ES-I3 (cell line): Measurements from ENCODE around the gene STAT5B.
"Not testable (repeated sequence)": the region's sequence is repeated elsewhere in the genome, so short reads cannot be mapped to it uniquely, and the experiment has no call there.

ENCODE experiments used
- H3K36me3 ChIP-seq: 2 replicates; pipeline ENCODE4 v1.6.1; 2013; ENCODE audit warnings: mild to moderate bottlenecking, low read length, control low read depth, moderate library complexity; ENCODE audit not compliant: insufficient read depth
- H3K4me1 ChIP-seq: 2 replicates; pipeline ENCODE4 v1.6.1; 2013; ENCODE audit warnings: mild to moderate bottlenecking, control low read depth, low read length; ENCODE audit not compliant: insufficient read depth
- H3K9ac ChIP-seq: 2 replicates; pipeline ENCODE4 v1.6.1; 2013; ENCODE audit warnings: low read depth, mild to moderate bottlenecking, low read length, moderate library complexity
- H3K9me3 ChIP-seq: 2 replicates; pipeline ENCODE4 v1.6.1; 2013; ENCODE audit warnings: mild to moderate bottlenecking, low read length, moderate library complexity; ENCODE audit not compliant: control insufficient read depth, insufficient read depth

STAT5B gene

DNA sequence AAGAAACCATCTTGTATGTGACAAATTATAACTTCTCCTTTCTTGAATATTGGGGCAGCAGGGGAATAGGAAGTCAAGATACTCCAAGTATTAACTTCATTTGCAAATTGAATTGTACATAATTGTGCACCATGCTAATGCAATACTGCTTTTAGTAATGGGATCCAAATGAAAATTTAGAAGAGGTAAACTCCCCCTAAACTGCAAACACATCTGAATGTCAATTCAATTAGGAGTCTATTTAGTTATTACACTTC, 4.5 kb downstream of the STAT5B start:
- Histone ChIP-seq H3K9ac (no peak overlapping the region), H3K4me1 (peaks cover 25% of the 10 kb centered on the region), H3K9me3 (no peaks in the 10 kb centered on the region), H3K36me3 (no peaks in the 10 kb centered on the region)

DNA sequence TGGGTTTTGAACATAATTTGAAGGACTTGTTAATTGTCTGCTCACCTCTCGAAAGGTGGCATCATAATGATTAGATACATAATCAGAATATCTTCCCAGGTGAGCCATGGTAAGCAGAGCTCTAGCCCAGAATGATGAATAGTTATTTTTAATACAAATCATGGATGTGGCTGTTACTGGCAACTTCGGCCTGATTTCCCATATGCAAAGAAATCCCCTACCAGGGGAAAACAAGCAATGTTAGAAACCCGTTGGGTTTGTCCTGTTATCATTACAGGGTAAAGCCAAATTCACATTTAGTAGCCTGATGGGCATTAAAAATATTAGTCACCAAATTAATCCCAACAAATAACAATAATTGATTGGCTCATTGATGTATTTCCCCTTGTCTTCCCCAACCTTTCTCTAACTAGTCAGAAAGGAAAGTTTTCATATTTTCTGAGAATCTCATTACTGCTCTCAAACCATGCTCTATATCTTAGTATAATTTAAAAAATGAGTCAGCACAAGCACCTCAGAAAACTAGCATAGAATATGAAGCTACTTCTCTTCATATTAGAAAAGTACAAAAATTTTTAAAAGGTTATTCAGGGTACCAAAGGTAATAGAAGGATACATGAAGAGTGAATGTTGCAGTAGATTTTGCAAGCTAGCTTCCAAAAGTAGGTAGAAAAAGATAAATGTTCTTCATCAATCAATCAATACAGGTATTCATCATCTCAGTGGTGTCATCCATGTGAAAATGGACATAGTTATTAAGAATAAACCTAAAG, 5.0 kb downstream of the STAT5B start:
- H3K4me1 ChIP-seq = peaks cover 25% of the 10 kb centered on the region
- H3K36me3 ChIP-seq = no peaks in the 10 kb centered on the region
- no peaks in the 10 kb centered on the region for H3K9me3 ChIP-seq
- H3K9ac ChIP-seq = no peak overlapping the region

DNA sequence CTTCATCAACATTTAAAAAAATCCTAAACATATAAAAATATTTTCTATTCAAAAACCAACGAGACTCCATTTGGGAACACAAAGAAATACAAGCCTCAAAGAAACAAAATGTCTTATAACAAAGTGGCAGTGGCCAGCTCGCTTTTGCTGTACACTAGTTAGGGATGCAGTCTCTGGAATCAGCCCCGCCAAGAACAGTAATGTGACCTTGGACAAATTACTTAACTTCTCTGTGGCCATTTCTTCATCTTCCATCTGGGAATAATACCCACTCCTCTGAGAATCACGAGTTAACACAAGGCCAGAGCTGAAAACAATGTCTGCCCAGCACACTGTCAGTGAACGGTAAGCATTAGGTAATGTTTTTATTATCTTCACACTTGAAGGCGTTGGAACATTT, 5.6 kb downstream of the STAT5B start:
- peaks cover 25% of the 10 kb centered on the region for H3K4me1 ChIP-seq
- H3K36me3 ChIP-seq = no peaks in the 10 kb centered on the region
- no peaks in the 10 kb centered on the region for H3K9me3 ChIP-seq
- H3K9ac ChIP-seq = no peak overlapping the region

DNA sequence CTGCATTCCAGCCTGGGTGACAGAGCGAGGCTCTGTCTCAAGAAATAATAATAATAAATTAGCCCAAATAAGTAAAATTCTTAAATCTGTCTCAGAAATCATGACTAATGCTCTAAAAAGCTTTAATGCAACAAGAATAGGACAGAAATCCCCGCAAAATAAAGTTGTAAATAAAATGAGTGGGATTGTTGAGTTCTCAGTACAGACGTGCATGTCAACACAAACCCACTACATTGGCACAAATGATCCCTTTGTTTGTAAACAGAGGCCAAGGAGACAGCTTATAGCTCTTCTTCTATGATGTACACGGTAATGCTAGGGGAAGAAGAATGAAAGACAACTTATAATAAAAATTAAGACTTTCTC, 6.0 kb downstream of the STAT5B start:
- Histone ChIP-seq H3K9me3 (no peaks in the 10 kb centered on the region), H3K36me3 (no peaks in the 10 kb centered on the region), H3K9ac (no peak overlapping the region), H3K4me1 (peaks cover 25% of the 10 kb centered on the region)

- Histone ChIP-seq H3K36me3 (no peaks in the 10 kb centered on the region), H3K4me1 (peaks cover 12% of the 10 kb centered on the region), H3K9ac (no peak overlapping the region), H3K9me3 (no peaks in the 10 kb centered on the region)
Observed at GRCh38 chr17:42268236-42268635, 8.0 kb downstream of the STAT5B start.

DNA sequence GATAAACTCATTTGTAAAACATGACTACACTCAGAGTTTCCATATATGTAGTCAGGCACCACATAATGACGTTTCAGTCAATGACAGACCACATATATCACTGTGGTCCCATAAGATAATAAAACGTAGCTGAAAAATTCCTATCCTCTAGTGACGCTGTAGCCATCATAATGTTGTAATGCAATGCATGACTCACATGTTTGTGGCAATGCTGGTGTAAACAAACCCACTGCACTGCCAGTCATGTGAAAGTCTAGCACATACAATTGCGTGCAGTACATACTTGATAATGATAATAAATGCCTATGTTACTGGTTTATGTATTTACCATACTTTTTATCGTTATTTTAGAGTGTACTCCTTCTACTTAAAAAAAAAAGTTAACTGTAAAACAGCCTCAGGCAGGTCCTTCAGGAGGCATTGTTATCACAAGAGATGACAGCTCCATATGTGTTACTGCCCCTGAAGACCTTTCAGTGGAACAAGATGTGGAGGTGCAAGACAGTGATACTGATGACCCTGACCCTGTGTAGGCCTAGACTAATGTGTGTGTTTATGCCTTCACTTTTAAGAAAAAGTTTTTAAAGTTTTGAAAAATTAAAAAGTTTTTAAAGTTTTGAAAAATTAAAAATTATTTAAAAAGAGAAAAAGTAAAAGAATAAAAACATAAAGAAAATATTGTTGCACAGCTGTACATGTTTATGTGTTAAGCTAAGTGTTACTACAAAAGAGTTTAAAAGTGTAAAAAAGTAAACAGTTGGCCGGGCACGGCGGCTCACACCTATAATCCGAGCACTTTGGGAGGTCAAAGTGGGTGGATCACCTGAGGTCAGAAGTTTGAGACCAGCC, 9.0 kb downstream of the STAT5B start:
- H3K36me3 ChIP-seq = no peaks in the 10 kb centered on the region
- no peak overlapping the region for H3K9ac ChIP-seq
- no peaks in the 10 kb centered on the region for H3K9me3 ChIP-seq
- peaks cover 4% of the 10 kb centered on the region for H3K4me1 ChIP-seq

DNA sequence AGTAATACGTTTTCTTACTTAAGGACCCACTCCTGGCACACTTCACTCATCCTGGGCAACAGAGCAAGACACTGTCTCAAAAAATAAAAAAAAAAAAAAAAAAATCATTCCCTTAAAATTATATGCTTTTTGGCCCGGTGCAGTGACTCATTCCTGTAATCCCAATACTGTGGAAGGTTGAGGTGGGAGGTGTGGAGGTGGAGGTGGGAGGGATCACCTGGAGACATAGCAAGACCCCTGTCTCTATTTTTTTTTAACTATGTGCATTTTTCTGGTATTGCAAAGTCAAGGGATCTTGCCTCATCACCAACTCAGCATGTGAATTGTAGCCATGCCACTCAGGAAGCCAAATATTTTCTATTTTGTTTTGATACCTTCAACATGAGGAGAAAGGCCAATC, 9.7 kb downstream of the STAT5B start:
- Histone ChIP-seq H3K9me3 (no peaks in the 10 kb centered on the region), H3K4me1 (no peaks in the 10 kb centered on the region), H3K36me3 (no peaks in the 10 kb centered on the region), H3K9ac (no peak overlapping the region)

GRCh38 chr17:42264366-42264765, 11.8 kb downstream of the STAT5B start:
- H3K9ac ChIP-seq, H3K4me1 ChIP-seq, H3K9me3 ChIP-seq, H3K36me3 ChIP-seq: not testable (repeated sequence)

GRCh38 chr17:42260318-42260717, 15.9 kb downstream of the STAT5B start:
- H3K36me3 ChIP-seq = no peaks in the 10 kb centered on the region
- no peak overlapping the region for H3K9ac ChIP-seq
- H3K9me3 ChIP-seq = no peaks in the 10 kb centered on the region
- H3K4me1 ChIP-seq = no peaks in the 10 kb centered on the region

DNA sequence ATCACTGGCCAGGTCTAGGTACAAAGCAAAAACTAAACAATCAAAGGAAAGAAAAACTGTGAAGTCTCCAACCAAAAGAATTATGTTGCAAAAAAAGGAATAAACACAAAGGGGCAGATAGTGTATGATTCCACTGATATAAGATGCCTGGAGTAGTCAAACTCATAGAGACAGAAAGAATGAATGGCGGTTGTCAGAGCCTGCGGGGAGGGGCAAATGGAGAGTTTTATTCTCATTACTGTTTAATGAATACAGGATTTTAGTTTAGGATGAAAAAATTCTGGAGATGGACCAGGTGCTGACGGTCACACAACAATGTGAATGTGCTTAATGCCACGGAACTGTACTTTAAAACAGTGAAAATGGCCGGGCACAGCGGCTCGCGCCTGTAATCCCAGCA, 20.7 kb downstream of the STAT5B start:
- H3K4me1 ChIP-seq = no peaks in the 10 kb centered on the region; the same call in 1 of the 2 replicates
- H3K36me3 ChIP-seq = no peaks in the 10 kb centered on the region
- H3K9ac ChIP-seq = no peak overlapping the region
- no peaks in the 10 kb centered on the region; the same call in 1 of the 2 replicates for H3K9me3 ChIP-seq

GRCh38 chr17:42253578-42253977, 22.6 kb downstream of the STAT5B start:
- H3K4me1 ChIP-seq = peaks cover 4% of the 10 kb centered on the region; the same call in 1 of the 2 replicates

DNA sequence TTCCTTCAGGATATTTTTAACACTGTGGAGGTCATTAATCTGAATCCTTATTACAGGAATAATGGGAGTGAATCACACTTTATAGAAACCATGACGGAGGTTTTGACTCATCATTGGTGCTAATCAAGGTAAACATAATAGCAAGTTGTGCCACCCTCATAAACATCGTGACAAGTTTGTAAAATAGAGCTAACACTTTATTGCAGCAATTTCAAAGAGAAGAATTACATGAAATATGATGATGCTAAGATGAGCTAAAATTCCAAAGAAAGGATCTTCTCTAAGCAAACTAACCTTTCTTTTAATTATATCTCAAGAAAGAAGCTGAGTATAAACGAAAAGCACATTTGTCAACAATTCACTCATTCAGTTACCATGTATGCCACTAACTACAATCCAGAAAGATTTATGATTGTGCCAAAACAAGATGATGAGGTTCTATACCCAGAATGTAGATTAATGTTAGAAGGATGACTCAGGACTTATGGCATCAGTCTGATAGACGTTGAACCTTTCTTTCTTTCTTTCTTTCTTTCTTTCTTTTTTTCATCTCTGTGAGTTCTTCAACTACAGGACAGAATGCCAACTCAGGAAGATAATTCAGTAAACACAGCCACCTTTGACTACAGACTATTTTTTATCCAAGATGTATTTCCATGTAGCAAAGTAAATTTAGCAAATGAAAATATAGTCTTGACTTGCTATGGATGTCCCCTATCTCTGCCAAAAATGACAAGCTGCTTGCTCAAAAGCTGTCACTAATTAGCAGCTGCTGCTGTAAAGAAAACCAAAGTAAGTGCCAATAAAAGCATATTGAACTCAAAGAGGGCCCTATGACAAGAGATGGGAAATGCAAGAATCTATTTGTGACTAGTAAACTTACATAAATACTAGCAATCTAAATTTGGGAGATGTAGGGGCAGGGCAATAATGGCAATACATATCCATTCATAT, 23.3 kb downstream of the STAT5B start:
- Histone ChIP-seq H3K36me3 (no peaks in the 10 kb centered on the region), H3K9me3 (no peaks in the 10 kb centered on the region; the same call in 1 of the 2 replicates), H3K4me1 (peaks cover 4% of the 10 kb centered on the region; the same call in 1 of the 2 replicates), H3K9ac (no peak overlapping the region)

More at GRCh38 chr17:42253578-42253977, 22.6 kb downstream of the STAT5B start:
- Histone ChIP-seq H3K36me3 (no peaks in the 10 kb centered on the region), H3K9me3 (no peaks in the 10 kb centered on the region; the same call in 1 of the 2 replicates), H3K9ac (no peak overlapping the region)

DNA sequence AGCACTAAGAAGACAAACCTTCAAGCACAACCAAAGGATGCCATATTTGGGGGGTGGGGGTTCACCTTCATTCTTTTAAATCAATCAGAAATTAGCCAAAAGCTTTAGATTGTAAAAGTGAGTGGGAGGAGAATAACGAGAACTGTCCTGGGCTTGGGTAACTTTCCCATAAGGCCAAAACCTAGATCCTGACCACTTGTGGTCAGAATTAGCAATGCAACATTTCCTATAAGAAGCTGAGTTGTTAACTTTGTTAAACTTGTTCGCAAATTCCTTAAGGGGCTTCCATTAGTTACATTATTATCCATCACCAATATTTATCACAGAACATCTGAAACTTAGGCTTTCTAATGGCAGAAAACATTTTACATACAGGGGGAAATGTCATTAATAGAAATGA, 25.1 kb downstream of the STAT5B start:
- H3K9ac ChIP-seq = no peak overlapping the region
- no peaks in the 10 kb centered on the region; the same call in 1 of the 2 replicates for H3K9me3 ChIP-seq
- H3K4me1 ChIP-seq = peaks cover 8% of the 10 kb centered on the region; the same call in 1 of the 2 replicates
- no peaks in the 10 kb centered on the region for H3K36me3 ChIP-seq
